Esophagus squamous epithelium (tissue), 4 donors: ENCODE data around the gene GATAD2A.

Source experiments
- CTCF ChIP-seq, 6 experiments: fragments of 450-650 bp in 4 of 6; fragments of 200-600 bp in 2 of 6; sonication (generic) in 2 of 6; IDR thresholded peaks; one replicate each; pipeline ENCODE4 v1.5.1; 2016 to 2019; ENCODE audit warnings: antibody characterized with exemption in 6 of 6, mild to moderate bottlenecking in 4 of 6, moderate library complexity in 4 of 6
- POLR2A ChIP-seq, 4 donors: fragments of 450-650 bp; IDR thresholded peaks; one replicate each; pipeline ENCODE4 v1.6.1; 2017; ENCODE audit warnings: antibody characterized with exemption in 4 of 4, mild to moderate bottlenecking in 4 of 4, moderate library complexity in 3 of 4

GRCh38 chr19:19554074-19555023 is 148.9 kb downstream of the GATAD2A start:
- TF ChIP-seq CTCF (IDR thresholded peaks at IDR 0.05), result peak; percentile 53 to 70 (median 63)
- TF ChIP-seq POLR2A (IDR thresholded peaks at IDR 0.05), result no peak
